MM.1S (cell line): Measurements from ENCODE around the gene DIRAS2.

Source experiments
- EZH2 ChIP-seq: fragments of 300-600 bp; sonication (generic); optimal IDR thresholded peaks from 2 replicates; pipeline ENCODE3; 2017; ENCODE audit warnings: low read depth, mild to moderate bottlenecking, antibody characterized with exemption, low read length, mixed read lengths
- EZH2phosphoT487 ChIP-seq: fragments of 300-600 bp; sonication (generic); IDR thresholded peaks from 2 replicates; pipeline ENCODE4 v1.6.1; 2018; ENCODE audit warnings: antibody characterized with exemption, low read length
- TF ChIP-seq, protein P1 (sequence below): fragments of 300-600 bp; sonication (generic); IDR thresholded peaks from 2 replicates; pipeline ENCODE4 v1.5.1; 2016; ENCODE audit warnings: antibody characterized with exemption, low read length, mixed read lengths

- TF ChIP-seq, protein P1, sequence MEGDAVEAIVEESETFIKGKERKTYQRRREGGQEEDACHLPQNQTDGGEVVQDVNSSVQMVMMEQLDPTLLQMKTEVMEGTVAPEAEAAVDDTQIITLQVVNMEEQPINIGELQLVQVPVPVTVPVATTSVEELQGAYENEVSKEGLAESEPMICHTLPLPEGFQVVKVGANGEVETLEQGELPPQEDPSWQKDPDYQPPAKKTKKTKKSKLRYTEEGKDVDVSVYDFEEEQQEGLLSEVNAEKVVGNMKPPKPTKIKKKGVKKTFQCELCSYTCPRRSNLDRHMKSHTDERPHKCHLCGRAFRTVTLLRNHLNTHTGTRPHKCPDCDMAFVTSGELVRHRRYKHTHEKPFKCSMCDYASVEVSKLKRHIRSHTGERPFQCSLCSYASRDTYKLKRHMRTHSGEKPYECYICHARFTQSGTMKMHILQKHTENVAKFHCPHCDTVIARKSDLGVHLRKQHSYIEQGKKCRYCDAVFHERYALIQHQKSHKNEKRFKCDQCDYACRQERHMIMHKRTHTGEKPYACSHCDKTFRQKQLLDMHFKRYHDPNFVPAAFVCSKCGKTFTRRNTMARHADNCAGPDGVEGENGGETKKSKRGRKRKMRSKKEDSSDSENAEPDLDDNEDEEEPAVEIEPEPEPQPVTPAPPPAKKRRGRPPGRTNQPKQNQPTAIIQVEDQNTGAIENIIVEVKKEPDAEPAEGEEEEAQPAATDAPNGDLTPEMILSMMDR, result no peak
- TF ChIP-seq EZH2 (no peak), EZH2phosphoT487 (no peak)
Measured at GRCh38 chr9:90611568-90611967, 31.1 kb downstream of the DIRAS2 start.
